HepG2 (cell line): ENCODE data around the gene ZDHHC7. TPM values are rescaled to one million over a fixed set of nuclear protein-coding genes. Genes with fewer than 3 reads are reported as not detected.
A peak's percentile ranks its signal among the peaks of the same experiment; 100 is the strongest.

Experiments used
- ARID3A ChIP-seq: IDR thresholded peaks from 2 replicates; pipeline ENCODE4 v1.6.1; 2012; ENCODE audit warnings: low read depth, low read length, improper control_type of control experiment
- ASH2L ChIP-seq: fragments of 300-600, 200-600 bp; sonication (generic); IDR thresholded peaks from 2 replicates; pipeline ENCODE4 v1.7.0; 2017; ENCODE audit warnings: low read depth, mild to moderate bottlenecking, moderate library complexity, mixed read lengths, low read length; ENCODE audit not compliant: insufficient read length
- DBP ChIP-seq: sonication (generic); formaldehyde crosslinking; IDR thresholded peaks from 2 replicates; pipeline ENCODE4 v1.4.0; 2020; ENCODE audit warnings: missing genetic modification reagents; ENCODE audit errors: not compliant biosample characterization
- GATA4 ChIP-seq: sonication (generic); IDR thresholded peaks from 2 replicates; pipeline ENCODE4 v1.6.1; 2016; ENCODE audit warnings: antibody characterized with exemption, low read depth, borderline replicate concordance
- MTERF4 ChIP-seq: sonication (generic); formaldehyde crosslinking; IDR thresholded peaks from 2 replicates; pipeline ENCODE4 v1.8.0; 2023; ENCODE audit warnings: mild to moderate bottlenecking, missing genetic modification reagents
- MTF1 ChIP-seq: sonication (generic); formaldehyde crosslinking; IDR thresholded peaks from 2 replicates; pipeline ENCODE4 v1.5.0; 2020; ENCODE audit warnings: missing genetic modification reagents
- RERE ChIP-seq: IDR thresholded peaks from 2 replicates; pipeline ENCODE4 v1.6.1; 2016; ENCODE audit warnings: low read depth, missing genetic modification reagents, missing compliant biosample characterization
- SETDB1 ChIP-seq: sonication (generic); formaldehyde crosslinking; IDR thresholded peaks from 2 replicates; pipeline ENCODE4 v1.5.1; 2020; ENCODE audit warnings: missing genetic modification reagents, mild to moderate bottlenecking, borderline replicate concordance
- SKI ChIP-seq: fragments of 450-650 bp; IDR thresholded peaks from one replicate; pipeline ENCODE4 v1.6.1; 2018; ENCODE audit warnings: mild to moderate bottlenecking; ENCODE audit not compliant: partially characterized antibody
- SOX6 ChIP-seq, 2 experiments: fragments of 450-650 bp in 1 of 2; sonication (generic) in 1 of 2; formaldehyde crosslinking in 1 of 2; IDR thresholded peaks; 2 replicates each; pipeline versions ENCODE4 v1.4.0 to v1.6.1; 2017 to 2020; ENCODE audit warnings: antibody characterized with exemption in 1 of 2, mild to moderate bottlenecking in 1 of 2, missing genetic modification reagents in 1 of 2
- ZNF224 ChIP-seq: sonication (generic); formaldehyde crosslinking; IDR thresholded peaks from 2 replicates; pipeline ENCODE4 v1.5.0; 2020; ENCODE audit warnings: mild to moderate bottlenecking, missing genetic modification reagents
- ZNF326 ChIP-seq: sonication (generic); formaldehyde crosslinking; IDR thresholded peaks from 2 replicates; pipeline ENCODE4 v1.4.0; 2020; ENCODE audit warnings: missing genetic modification reagents, borderline replicate concordance
- ZNF691 ChIP-seq: sonication (generic); formaldehyde crosslinking; IDR thresholded peaks from 2 replicates; pipeline ENCODE4 v1.4.0; 2020; ENCODE audit warnings: missing genetic modification reagents, low read depth, mild to moderate bottlenecking, borderline replicate concordance
- ZNF75D ChIP-seq: sonication (generic); formaldehyde crosslinking; IDR thresholded peaks from 2 replicates; pipeline ENCODE4 v1.8.1; 2023; ENCODE audit warnings: missing genetic modification reagents, mild to moderate bottlenecking, borderline replicate concordance
- ZNF878 ChIP-seq: sonication (generic); formaldehyde crosslinking; IDR thresholded peaks from 2 replicates; pipeline ENCODE4 v1.8.1; 2023; ENCODE audit warnings: mild to moderate bottlenecking, missing genetic modification reagents, moderate library complexity
- ZSCAN12 ChIP-seq: sonication (generic); formaldehyde crosslinking; IDR thresholded peaks from 2 replicates; pipeline ENCODE4 v1.9.0; 2021; ENCODE audit warnings: mild to moderate bottlenecking, missing genetic modification reagents
- polyA plus RNA-seq, 8 experiments: library from polyadenylated mRNA; depleted of rRNA in 3 of 8; stranded (reverse) in 7 of 8; unstranded in 1 of 8; fragments of >200 nt; fragmentation: Illumina TruSeq in 4 of 8; extraction: Trizol in 4 of 8; gene quantifications; 2 replicates each; pipeline versions ENCODE4 v1.2.1 to v1.2.3, GENCODE V29; 2011 to 2016; ENCODE audit warnings: low read depth in 4 of 8, missing spikeins in 1 of 8, mixed read lengths in 1 of 8; ENCODE audit not compliant: insufficient read depth in 1 of 8
- total RNA-seq, 5 experiments: library from RNA; depleted of rRNA; stranded (reverse); fragments of >200 nt; fragmentation: Illumina TruSeq; extraction: Trizol; gene quantifications; 2 replicates each; pipeline ENCODE4 v1.2.3, GENCODE V29; 2016; ENCODE audit warnings: low read depth in 1 of 5

Gene ZDHHC7
- total and polyA plus RNA-seq, 2 of the 13 experiments (the other 11 are each of a cell fraction or from before 2014, with no cell fraction given): 46.8 to 67.6 TPM

GRCh38 chr16:84947996-84948850 is 63.1 kb downstream of the ZDHHC7 start (continued):
- TF ChIP-seq ZNF224 (CRISPR knock-in tag): no peak
- TF ChIP-seq MTF1 (CRISPR knock-in tag): no peak
- 0 out of 2 replicates have a peak, but pooled peaks have one; percentile 18 for TF ChIP-seq GATA4
- no peak for TF ChIP-seq ARID3A
- no peak for TF ChIP-seq ZNF878 (CRISPR knock-in tag)
- no peak for TF ChIP-seq MTERF4 (CRISPR knock-in tag)
- TF ChIP-seq ZNF691 (CRISPR knock-in tag): 0 out of 2 replicates have a peak, but pooled peaks have one; percentile 23
- TF ChIP-seq ZNF326 (CRISPR knock-in tag): no peak
- 0 out of 2 replicates have a peak, but pooled peaks have one; percentile 55 for TF ChIP-seq SETDB1
- no peak for TF ChIP-seq ZNF75D (CRISPR knock-in tag)
- TF ChIP-seq ZSCAN12: no peak
- no peak for TF ChIP-seq ASH2L
- TF ChIP-seq DBP (CRISPR knock-in tag): no peak
- TF ChIP-seq RERE (CRISPR knock-in tag): no peak
- no peak for TF ChIP-seq SOX6 (IDR thresholded peaks at IDR 0.05)
- peak; percentile 57 for TF ChIP-seq SOX6 (CRISPR knock-in tag; IDR thresholded peaks at IDR 0.05)
- TF ChIP-seq SKI: peak; percentile 23
